SU-DHL-6 (cell line): ENCODE measurements around the gene DYNLT2B.
"Not testable (repeated sequence)": the region's sequence is repeated elsewhere in the genome, so short reads cannot be mapped to it uniquely, and the experiment has no call there.

Experiments used
- EZH2phosphoT487 ChIP-seq: fragments of 200-600 bp; sonication (generic), shearing (Covaris generic); conservative IDR thresholded peaks from 2 replicates; pipeline ENCODE4 v1.6.1; 2018; ENCODE audit warnings: mild to moderate bottlenecking, antibody characterized with exemption, low read length, moderate library complexity, mixed read lengths
- TF ChIP-seq, protein P1 (sequence below): fragments of 200-600 bp; sonication (generic); IDR thresholded peaks from one replicate; pipeline ENCODE4 v1.5.1; 2017; ENCODE audit warnings: antibody characterized with exemption, mild to moderate bottlenecking, low read length, moderate library complexity; ENCODE audit not compliant: insufficient read depth, poor library complexity, severe bottlenecking

DNA sequence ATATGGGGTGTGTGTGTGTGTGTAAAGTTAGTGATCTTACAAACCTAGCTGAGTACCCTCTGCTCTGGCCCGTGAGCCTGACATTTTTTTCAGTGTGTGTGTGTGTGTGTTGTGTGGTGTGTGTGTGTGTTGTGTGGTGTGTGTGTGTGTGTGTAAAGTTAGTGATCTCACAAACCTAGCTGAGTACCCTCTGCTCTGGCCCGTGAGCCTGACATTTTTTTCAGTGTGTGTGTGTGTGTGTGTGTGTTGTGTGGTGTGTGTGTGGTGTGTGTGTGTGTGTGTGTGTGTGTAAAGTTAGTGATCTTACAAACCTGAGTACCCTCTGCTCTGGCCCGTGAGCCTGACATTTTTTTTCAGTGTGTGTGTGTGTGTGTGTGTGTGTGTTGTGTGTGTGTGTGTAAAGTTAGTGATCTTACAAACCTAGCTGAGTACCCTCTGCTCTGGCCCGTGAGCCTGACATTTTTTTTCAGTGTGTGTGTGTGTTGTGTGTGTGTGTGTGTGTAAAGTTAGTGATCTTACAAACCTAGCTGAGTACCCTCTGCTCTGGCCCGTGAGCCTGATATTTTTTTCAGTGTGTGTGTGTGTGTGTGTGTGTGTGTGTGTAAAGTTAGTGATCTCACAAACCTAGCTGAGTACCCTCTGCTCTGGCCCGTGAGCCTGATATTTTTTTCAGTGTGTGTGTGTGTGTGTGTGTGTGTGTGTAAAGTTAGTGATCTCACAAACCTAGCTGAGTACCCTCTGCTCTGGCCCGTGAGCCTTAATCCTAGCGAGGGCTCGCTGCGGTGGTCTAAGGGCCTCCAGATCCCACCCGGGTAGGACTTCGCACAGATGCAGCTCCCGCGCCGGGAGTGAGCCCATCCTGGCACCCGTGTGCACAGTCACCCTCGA lies 997 bp downstream of the DYNLT2B start:
- TF ChIP-seq, protein P1, sequence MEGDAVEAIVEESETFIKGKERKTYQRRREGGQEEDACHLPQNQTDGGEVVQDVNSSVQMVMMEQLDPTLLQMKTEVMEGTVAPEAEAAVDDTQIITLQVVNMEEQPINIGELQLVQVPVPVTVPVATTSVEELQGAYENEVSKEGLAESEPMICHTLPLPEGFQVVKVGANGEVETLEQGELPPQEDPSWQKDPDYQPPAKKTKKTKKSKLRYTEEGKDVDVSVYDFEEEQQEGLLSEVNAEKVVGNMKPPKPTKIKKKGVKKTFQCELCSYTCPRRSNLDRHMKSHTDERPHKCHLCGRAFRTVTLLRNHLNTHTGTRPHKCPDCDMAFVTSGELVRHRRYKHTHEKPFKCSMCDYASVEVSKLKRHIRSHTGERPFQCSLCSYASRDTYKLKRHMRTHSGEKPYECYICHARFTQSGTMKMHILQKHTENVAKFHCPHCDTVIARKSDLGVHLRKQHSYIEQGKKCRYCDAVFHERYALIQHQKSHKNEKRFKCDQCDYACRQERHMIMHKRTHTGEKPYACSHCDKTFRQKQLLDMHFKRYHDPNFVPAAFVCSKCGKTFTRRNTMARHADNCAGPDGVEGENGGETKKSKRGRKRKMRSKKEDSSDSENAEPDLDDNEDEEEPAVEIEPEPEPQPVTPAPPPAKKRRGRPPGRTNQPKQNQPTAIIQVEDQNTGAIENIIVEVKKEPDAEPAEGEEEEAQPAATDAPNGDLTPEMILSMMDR, result not testable (repeated sequence)
- not testable (repeated sequence) for TF ChIP-seq EZH2phosphoT487
